K562 (cell line): ENCODE data around the gene GNL3. TPM values are rescaled to one million over a fixed set of nuclear protein-coding genes. Genes with fewer than 3 reads are reported as not detected.

Experiments
- ATF7 ChIP-seq: fragments of 450-650 bp; IDR thresholded peaks from 2 replicates; pipeline ENCODE4 v1.7.1; 2014; ENCODE audit warnings: mild to moderate bottlenecking, moderate library complexity
- BDP1 ChIP-seq: IDR thresholded peaks from 3 replicates; pipeline ENCODE4 v1.6.1; 2011; ENCODE audit not compliant: insufficient read length, insufficient read depth
- CTBP1 ChIP-seq: fragments of 450-650 bp; IDR thresholded peaks from 2 replicates; pipeline ENCODE4 v1.6.1; 2016; ENCODE audit warnings: borderline replicate concordance
- HMG20B ChIP-seq: fragments of 250-450 bp; sonication (Bioruptor Pico); IDR thresholded peaks from 2 replicates; pipeline ENCODE4 v1.5.0; 2021; ENCODE audit warnings: mild to moderate bottlenecking
- JUN ChIP-seq, 2 experiments: sonication (generic) in 1 of 2; formaldehyde crosslinking in 1 of 2; IDR thresholded peaks; 2 replicates each; pipeline versions ENCODE4 v1.6.1 to v1.8.0; 2012 to 2022; ENCODE audit warnings: borderline replicate concordance in 2 of 2, mild to moderate bottlenecking in 2 of 2, improper control_type of control experiment in 1 of 2, low read depth in 1 of 2, low read length in 1 of 2, missing genetic modification reagents in 1 of 2
- JUNB ChIP-seq: fragments of 450-650 bp; formaldehyde crosslinking; conservative IDR thresholded peaks from 2 replicates; pipeline ENCODE4 v1.4.0; 2020; ENCODE audit warnings: mild to moderate bottlenecking
- MAFG ChIP-seq: fragments of 450-650 bp; conservative IDR thresholded peaks from 2 replicates; pipeline ENCODE4 v1.6.1; 2016; ENCODE audit warnings: missing genetic modification characterization, missing compliant biosample characterization
- NCOA4 ChIP-seq: fragments of 450-650 bp; IDR thresholded peaks from 2 replicates; pipeline ENCODE4 v1.6.1; 2018; ENCODE audit warnings: mild to moderate bottlenecking; ENCODE audit not compliant: partially characterized antibody
- RBM14 ChIP-seq: fragments of 200-400 bp; formaldehyde crosslinking; IDR thresholded peaks from 2 replicates; pipeline ENCODE4 v1.6.1; 2018; ENCODE audit warnings: low read depth, mild to moderate bottlenecking, low read length, moderate library complexity, borderline replicate concordance; ENCODE audit not compliant: insufficient read depth
- SIN3A ChIP-seq, 2 experiments: fragments of 150-350 bp in 1 of 2; IDR thresholded peaks; 2 replicates each; pipeline ENCODE4 v1.6.1; 2011 to 2016; ENCODE audit warnings: borderline replicate concordance in 2 of 2, low read depth in 2 of 2, low read length in 2 of 2, mild to moderate bottlenecking in 2 of 2, moderate library complexity in 2 of 2; ENCODE audit not compliant: control insufficient read depth in 1 of 2
- SMARCB1 ChIP-seq: IDR thresholded peaks from 2 replicates; pipeline ENCODE4 v1.6.1; 2011; ENCODE audit warnings: improper control_type of control experiment, low read depth; ENCODE audit not compliant: insufficient read length
- SREBF1 ChIP-seq: fragments of 150-350 bp; IDR thresholded peaks from 2 replicates; pipeline ENCODE4 v1.6.1; 2014; ENCODE audit warnings: antibody characterized with exemption, low read depth, low read length, borderline replicate concordance
- TAF1 ChIP-seq: IDR thresholded peaks from 2 replicates; pipeline ENCODE4 v1.6.1; 2011; ENCODE audit warnings: mild to moderate bottlenecking, low read length, moderate library complexity; ENCODE audit not compliant: insufficient read depth, control insufficient read depth, severe bottlenecking; ENCODE audit errors: extremely low read depth
- ZNF175 ChIP-seq: fragments of 200-800 bp; sonication (Bioruptor generic); IDR thresholded peaks from 2 replicates; pipeline ENCODE4 v1.6.1; 2016; ENCODE audit warnings: low read depth, mild to moderate bottlenecking, missing genetic modification characterization, missing compliant biosample characterization
- ZNF239 ChIP-seq: fragments of 250-450 bp; sonication (Bioruptor Pico); IDR thresholded peaks from 2 replicates; pipeline ENCODE4 v1.4.0; 2020; ENCODE audit warnings: mild to moderate bottlenecking
- ZNF282 ChIP-seq: sonication (generic); formaldehyde crosslinking; IDR thresholded peaks from 2 replicates; pipeline ENCODE4 v1.8.1; 2023; ENCODE audit warnings: missing genetic modification reagents
- ZNF316 ChIP-seq: fragments of 450-650 bp; IDR thresholded peaks from 2 replicates; pipeline ENCODE4 v1.6.1; 2016
- ZNF347 ChIP-seq: fragments of 450-650 bp; formaldehyde crosslinking; IDR thresholded peaks from 2 replicates; pipeline ENCODE4 v1.4.0; 2020; ENCODE audit warnings: low read depth, mild to moderate bottlenecking, moderate library complexity
- ZNF778 ChIP-seq: fragments of 450-650 bp; formaldehyde crosslinking; IDR thresholded peaks from 2 replicates; pipeline ENCODE4 v1.4.0; 2020; ENCODE audit warnings: mild to moderate bottlenecking, moderate library complexity
- polyA plus RNA-seq, 8 experiments: library from polyadenylated mRNA; depleted of rRNA in 4 of 8; stranded (reverse) in 5 of 8; unstranded in 3 of 8; fragments of >200 nt; fragmentation: Nextera tagmentation in 2 of 8; fragmentation: Illumina TruSeq in 1 of 8; extraction: Ambion mirVana in 2 of 8; extraction: Trizol in 1 of 8; gene quantifications; 2 replicates each; pipeline versions ENCODE4 v1.2.1 to v1.2.3, GENCODE V29; 2011 to 2014; ENCODE audit warnings: inconsistent platforms in 1 of 8, missing spikeins in 1 of 8
- total RNA-seq, 7 experiments: library from RNA; depleted of rRNA in 6 of 7; stranded (reverse); fragments of >200 nt in 6 of 7; fragmentation: Illumina TruSeq in 2 of 7; extraction: Trizol in 2 of 7; gene quantifications; 2 replicates each; pipeline versions ENCODE4 v1.2.1 to v1.2.3, GENCODE V29; 2011 to 2021; ENCODE audit warnings: low replicate concordance in 1 of 7
- TF ChIP-seq, protein P1 (sequence below): sonication (generic); formaldehyde crosslinking; IDR thresholded peaks from 2 replicates; pipeline ENCODE4 v1.8.1; 2023; ENCODE audit warnings: mild to moderate bottlenecking, missing genetic modification reagents
- TF ChIP-seq, protein P2 (sequence below): fragments of 250-450 bp; sonication (Bioruptor Pico); IDR thresholded peaks from 2 replicates; pipeline ENCODE4 v1.5.1; 2021; ENCODE audit warnings: mild to moderate bottlenecking
- TF ChIP-seq, protein P3 (sequence below): fragments of 250-450 bp; sonication (Bioruptor Pico); IDR thresholded peaks from 2 replicates; pipeline ENCODE4 v1.5.0; 2020; ENCODE audit warnings: mild to moderate bottlenecking, borderline replicate concordance
- TF ChIP-seq, protein P4 (sequence below): sonication (generic); formaldehyde crosslinking; IDR thresholded peaks from 2 replicates; pipeline ENCODE4 v1.9.0; 2022; ENCODE audit warnings: mild to moderate bottlenecking, missing genetic modification reagents

The GNL3 gene
- total and polyA plus RNA-seq, 9 of the 15 experiments (the other 6 are each of a cell fraction or from before 2014, with no cell fraction given): 132 to 313 (median 220) TPM

DNA sequence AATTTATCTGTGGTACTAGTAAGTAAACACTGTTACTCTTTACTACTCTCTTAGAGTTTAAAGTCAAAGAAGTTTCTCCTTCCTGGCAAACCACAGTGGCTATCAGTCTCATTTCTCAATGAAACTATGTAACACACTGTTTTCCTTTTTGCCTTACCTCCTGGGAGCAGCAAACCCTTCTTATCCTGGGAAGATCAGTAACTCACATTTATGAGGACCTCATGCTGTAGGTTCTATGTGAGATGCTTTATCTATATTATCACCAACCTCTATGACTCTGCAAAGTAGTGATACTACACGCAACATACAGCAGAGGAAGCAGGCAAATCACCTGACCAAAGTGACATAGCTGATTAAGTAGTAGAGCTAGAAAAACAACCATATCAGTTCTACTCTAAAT, 35.4 kb upstream of the GNL3 start (continued):
- TF ChIP-seq JUN (IDR thresholded peaks at IDR 0.05; ENCODE audit: borderline replicate concordance, low read depth, low read length): no peak
- TF ChIP-seq JUN (CRISPR knock-in tag; IDR thresholded peaks at IDR 0.05; ENCODE audit: borderline replicate concordance): no peak
- TF ChIP-seq, protein P1, sequence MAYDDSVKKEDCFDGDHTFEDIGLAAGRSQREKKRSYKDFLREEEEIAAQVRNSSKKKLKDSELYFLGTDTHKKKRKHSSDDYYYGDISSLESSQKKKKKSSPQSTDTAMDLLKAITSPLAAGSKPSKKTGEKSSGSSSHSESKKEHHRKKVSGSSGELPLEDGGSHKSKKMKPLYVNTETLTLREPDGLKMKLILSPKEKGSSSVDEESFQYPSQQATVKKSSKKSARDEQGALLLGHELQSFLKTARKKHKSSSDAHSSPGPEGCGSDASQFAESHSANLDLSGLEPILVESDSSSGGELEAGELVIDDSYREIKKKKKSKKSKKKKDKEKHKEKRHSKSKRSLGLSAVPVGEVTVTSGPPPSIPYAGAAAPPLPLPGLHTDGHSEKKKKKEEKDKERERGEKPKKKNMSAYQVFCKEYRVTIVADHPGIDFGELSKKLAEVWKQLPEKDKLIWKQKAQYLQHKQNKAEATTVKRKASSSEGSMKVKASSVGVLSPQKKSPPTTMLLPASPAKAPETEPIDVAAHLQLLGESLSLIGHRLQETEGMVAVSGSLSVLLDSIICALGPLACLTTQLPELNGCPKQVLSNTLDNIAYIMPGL (CRISPR knock-in tag): no peak
- no peak for TF ChIP-seq SMARCB1
- no peak for TF ChIP-seq ZNF239 (CRISPR knock-in tag)
- no peak for TF ChIP-seq RBM14
- TF ChIP-seq JUNB (CRISPR knock-in tag): no peak
- no peak for TF ChIP-seq ZNF282 (CRISPR knock-in tag)
- TF ChIP-seq HMG20B (CRISPR knock-in tag): no peak
- TF ChIP-seq, protein P2, sequence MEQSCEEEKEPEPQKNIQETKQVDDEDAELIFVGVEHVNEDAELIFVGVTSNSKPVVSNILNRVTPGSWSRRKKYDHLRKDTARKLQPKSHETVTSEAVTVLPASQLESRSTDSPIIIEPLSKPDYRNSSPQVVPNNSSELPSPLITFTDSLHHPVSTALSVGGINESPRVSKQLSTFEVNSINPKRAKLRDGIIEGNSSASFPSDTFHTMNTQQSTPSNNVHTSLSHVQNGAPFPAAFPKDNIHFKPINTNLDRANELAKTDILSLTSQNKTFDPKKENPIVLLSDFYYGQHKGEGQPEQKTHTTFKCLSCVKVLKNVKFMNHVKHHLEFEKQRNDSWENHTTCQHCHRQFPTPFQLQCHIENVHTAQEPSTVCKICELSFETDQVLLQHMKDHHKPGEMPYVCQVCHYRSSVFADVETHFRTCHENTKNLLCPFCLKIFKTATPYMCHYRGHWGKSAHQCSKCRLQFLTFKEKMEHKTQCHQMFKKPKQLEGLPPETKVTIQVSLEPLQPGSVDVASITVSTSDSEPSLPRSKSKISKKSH (CRISPR knock-in tag): no peak
- TF ChIP-seq BDP1: no peak
- TF ChIP-seq ATF7: peak; percentile 41; the same call in 1 of the 2 replicates
- TF ChIP-seq, protein P3, sequence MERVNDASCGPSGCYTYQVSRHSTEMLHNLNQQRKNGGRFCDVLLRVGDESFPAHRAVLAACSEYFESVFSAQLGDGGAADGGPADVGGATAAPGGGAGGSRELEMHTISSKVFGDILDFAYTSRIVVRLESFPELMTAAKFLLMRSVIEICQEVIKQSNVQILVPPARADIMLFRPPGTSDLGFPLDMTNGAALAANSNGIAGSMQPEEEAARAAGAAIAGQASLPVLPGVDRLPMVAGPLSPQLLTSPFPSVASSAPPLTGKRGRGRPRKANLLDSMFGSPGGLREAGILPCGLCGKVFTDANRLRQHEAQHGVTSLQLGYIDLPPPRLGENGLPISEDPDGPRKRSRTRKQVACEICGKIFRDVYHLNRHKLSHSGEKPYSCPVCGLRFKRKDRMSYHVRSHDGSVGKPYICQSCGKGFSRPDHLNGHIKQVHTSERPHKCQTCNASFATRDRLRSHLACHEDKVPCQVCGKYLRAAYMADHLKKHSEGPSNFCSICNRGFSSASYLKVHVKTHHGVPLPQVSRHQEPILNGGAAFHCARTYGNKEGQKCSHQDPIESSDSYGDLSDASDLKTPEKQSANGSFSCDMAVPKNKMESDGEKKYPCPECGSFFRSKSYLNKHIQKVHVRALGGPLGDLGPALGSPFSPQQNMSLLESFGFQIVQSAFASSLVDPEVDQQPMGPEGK: no peak
- TF ChIP-seq ZNF175 (CRISPR knock-in tag): no peak
- TF ChIP-seq TAF1: no peak
- no peak for TF ChIP-seq ZNF316
- no peak for TF ChIP-seq NCOA4
- peak; percentile 55 for TF ChIP-seq MAFG
- no peak for TF ChIP-seq ZNF347 (CRISPR knock-in tag)
- TF ChIP-seq ZNF778 (CRISPR knock-in tag): no peak
- TF ChIP-seq SIN3A (IDR thresholded peaks at IDR 0.05; ENCODE audit: borderline replicate concordance in 2 of 2, control insufficient read depth in 1 of 2, low read depth in 2 of 2, low read length in 2 of 2): no peak
- peak; percentile 45; the same call in 1 of the 2 replicates for TF ChIP-seq CTBP1
- TF ChIP-seq, protein P4, sequence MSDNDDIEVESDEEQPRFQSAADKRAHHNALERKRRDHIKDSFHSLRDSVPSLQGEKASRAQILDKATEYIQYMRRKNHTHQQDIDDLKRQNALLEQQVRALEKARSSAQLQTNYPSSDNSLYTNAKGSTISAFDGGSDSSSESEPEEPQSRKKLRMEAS (CRISPR knock-in tag): no peak
- no peak for TF ChIP-seq SREBF1
